22Rv1 (cell line): ENCODE results near the gene CD101.

ENCODE experiments used
- H3K27ac ChIP-seq: fragments of 450-650 bp; 2 replicates; pipeline ENCODE4 v1.5.1; 2017
- CTCF ChIP-seq: fragments of 450-650 bp; IDR thresholded peaks from 2 replicates; pipeline ENCODE4 v1.5.1; 2017; ENCODE audit warnings: mild to moderate bottlenecking
- ZFX ChIP-seq: fragments of 450-650 bp; IDR thresholded peaks from 2 replicates; pipeline ENCODE4 v1.6.1; 2017; ENCODE audit warnings: antibody characterized with exemption, borderline replicate concordance

The CD101 gene

GRCh38 chr1:116958977-116959376, 42.6 kb upstream of the CD101 start:
- TF ChIP-seq CTCF (no peak), ZFX (no peak)
- no peak overlapping the region for H3K27ac ChIP-seq

- TF ChIP-seq ZFX: no peak
- no peak for TF ChIP-seq CTCF
- H3K27ac ChIP-seq: no peak overlapping the region
Observed at GRCh38 chr1:116961606-116962005, 40.0 kb upstream of the CD101 start.

DNA sequence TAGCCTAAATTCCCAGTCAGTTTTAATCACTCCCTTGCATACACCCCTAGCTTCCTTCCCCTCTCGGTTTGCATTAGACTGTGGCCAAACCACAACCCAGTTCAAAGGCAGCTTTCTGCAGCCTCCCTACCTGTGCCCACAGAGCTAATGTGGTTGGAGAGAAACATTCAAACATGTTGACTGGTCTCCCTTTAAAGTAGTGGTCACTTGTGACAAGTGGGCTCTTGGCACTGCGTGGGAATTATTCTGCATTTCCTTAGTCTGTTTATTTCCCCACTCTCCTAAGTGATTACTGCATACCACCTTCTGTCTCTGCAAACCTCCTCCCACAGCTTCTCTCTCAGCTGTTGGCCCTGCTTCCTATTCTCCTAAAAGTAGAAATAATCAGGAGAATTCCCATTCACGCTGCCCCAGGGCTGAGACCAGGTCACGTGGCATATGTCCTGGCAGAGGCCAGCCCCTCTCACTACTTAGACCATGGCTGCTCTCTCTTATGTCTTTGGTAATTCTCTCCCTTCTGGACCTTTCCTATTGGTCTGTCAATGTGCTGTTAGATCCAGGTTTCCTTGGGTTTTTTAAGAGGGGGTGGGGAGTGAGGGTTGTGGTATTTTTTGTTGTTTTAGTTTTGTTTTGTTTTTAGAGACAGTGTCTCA, 38.4 kb upstream of the CD101 start:
- H3K27ac ChIP-seq: no peak overlapping the region
- TF ChIP-seq ZFX (no peak), CTCF (no peak)

DNA sequence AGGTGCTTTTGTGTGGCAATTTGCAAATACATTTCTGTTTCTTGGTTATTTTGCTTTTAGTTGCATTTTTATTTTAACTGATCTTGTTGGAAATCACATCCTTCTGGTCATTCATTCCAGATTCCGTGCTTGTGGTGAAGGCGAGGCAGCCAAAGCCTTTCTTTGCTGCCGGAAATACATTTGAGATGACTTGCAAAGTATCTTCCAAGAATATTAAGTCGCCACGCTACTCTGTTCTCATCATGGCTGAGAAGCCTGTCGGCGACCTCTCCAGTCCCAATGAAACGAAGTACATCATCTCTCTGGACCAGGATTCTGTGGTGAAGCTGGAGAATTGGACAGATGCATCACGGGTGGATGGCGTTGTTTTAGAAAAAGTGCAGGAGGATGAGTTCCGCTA, 34.8 kb upstream of the CD101 start:
- no peak for TF ChIP-seq ZFX
- TF ChIP-seq CTCF: no peak
- no peak overlapping the region for H3K27ac ChIP-seq

DNA sequence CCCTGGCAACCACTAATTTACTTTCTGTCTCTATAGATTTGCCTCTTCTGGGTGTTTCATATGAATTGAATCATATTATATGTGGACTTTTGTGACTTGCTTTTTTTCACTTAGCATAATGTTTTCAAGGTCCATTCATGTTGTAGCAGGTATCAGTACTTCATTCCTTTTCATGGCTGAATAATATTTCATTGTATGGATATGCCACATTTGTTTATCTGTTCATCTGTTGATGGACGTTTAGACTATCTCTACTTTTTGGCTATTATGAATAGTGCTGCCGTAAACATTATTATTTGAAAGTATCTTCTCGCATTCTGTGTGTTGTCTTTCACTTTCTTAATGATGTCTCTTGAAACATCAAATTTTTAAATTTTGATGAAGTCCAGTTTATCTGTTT, 32.8 kb upstream of the CD101 start:
- TF ChIP-seq CTCF (no peak), ZFX (no peak)
- no peak overlapping the region for H3K27ac ChIP-seq

GRCh38 chr1:116971258-116971860, 30.2 kb upstream of the CD101 start:
- H3K27ac ChIP-seq: no peak overlapping the region
- TF ChIP-seq ZFX (no peak), CTCF (no peak)

- TF ChIP-seq CTCF (no peak), ZFX (no peak)
- H3K27ac ChIP-seq: no peak overlapping the region
Observed at GRCh38 chr1:116971965-116972673, 29.4 kb upstream of the CD101 start.
